HG03045 (cell line): ENCODE results near the gene SYTL3.
"Not testable (repeated sequence)": the region's sequence is repeated elsewhere in the genome, so short reads cannot be mapped to it uniquely, and the experiment has no call there.

ENCODE experiments used
- ATAC-seq: cut with Tn5 transposase; IDR thresholded peaks from one replicate; pipeline ENCODE4 v1.9.1; 2021; ENCODE audit warnings: mild to moderate bottlenecking, moderate library complexity; ENCODE audit not compliant: unreplicated experiment

The SYTL3 gene

DNA sequence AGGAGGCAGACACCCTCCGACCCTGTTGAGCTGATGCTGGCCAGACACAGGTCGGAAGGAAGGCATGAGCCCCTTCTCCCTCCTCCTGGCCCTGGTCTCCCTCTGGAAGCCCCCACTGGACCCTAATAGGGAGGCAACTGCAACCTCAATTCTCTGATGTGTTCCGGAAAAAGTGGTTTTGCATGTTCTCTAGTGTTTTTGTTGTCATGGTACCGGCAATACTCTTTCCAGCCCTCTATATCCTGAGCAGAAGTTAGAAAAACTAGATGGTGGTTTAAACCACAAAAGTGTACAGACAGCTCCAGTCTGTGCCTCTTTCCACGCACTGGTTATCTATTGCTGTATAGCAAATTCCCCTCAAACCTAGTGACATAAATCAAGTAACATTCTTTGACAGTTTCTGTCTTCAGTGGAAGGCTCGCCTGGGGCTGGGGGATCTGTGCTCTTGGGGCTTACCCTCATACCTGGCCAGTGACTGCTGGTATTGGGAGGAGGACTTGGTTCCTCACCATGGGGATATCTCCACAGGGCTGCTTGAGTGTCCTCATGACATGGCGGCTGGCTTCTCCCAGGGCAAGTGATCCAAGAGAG lies 37.0 kb downstream of the SYTL3 start:
- ATAC-seq, result peak; percentile 64

GRCh38 chr6:158687506-158687905 lies 37.7 kb downstream of the SYTL3 start:
- no peak for ATAC-seq

DNA sequence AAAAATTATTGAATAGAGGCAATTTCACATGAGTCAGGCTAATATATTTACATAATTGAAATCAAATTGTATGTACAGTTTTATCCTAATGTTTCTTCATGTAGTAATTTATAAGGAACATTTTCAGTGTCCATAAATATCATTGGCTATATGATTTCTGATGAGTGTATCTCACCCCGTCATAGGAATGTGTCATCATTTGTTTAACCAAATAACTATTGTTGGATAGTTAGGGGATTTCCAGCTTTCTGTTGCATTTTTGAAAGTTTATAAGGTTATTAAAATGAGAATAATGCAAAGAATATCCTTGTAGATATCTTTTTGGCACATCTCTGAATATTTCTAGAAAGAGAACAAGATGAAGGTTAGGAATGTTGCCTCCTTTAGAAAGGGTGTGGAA lies 39.0 kb downstream of the SYTL3 start:
- ATAC-seq, result no peak

- ATAC-seq, result no peak
Measured at GRCh38 chr6:158694913-158695312, 45.1 kb downstream of the SYTL3 start.

GRCh38 chr6:158697811-158698210 lies 48.0 kb downstream of the SYTL3 start:
- no peak for ATAC-seq

- ATAC-seq, result no peak
Measured at GRCh38 chr6:158698931-158699330, 49.1 kb downstream of the SYTL3 start.

- not testable (repeated sequence) for ATAC-seq
Measured at GRCh38 chr6:158701268-158701667, 51.4 kb downstream of the SYTL3 start.

- no peak for ATAC-seq
Measured at GRCh38 chr6:158703111-158703836, 53.4 kb downstream of the SYTL3 start.

DNA sequence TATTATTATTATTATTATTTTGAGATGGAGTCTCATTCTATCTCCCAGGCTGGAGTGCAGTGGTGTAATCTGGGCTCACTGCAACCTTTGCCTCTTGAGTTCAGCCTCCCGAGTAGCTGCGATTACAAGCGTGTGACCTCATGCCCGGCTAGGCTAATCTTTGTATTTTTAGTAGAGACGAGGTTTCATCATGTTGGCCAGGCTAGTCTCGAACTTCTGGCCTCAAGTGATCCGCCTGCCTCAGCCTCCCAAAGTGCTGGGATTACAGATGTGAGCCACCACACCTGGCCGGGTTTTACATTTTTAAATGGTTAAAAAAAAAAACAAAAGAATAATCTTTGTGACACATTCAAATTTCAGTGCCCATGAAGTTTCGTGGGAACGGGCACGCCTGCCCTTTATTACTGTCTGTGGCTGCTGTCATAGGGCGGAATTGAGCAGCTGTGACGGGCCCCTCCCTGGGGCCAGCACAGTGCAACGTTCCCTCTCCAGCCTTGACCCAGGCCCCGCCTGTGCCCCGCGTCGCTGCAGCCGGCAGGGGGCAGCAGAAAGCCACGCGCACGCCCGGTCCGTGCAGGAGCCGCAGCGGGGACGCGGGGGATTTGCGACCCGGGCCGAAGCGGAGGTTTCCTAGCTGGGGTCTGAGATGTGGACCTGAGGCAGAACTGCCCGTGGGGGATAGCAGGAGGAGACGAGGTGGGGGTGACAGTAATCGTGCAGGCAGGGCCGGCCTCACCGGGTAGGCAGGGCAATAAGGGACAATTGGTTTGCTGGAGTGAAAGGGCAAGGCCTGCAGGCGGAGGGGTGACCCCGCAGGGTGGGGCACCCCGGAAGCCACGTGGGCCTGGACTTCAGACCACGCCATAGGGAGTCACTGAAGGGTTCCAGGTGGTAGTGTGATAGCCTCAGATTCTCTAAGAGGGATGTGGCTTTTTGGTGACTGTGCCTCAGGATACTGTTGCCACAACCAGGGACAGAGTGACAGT lies 54.3 kb downstream of the SYTL3 start:
- ATAC-seq, result peak; percentile 97

DNA sequence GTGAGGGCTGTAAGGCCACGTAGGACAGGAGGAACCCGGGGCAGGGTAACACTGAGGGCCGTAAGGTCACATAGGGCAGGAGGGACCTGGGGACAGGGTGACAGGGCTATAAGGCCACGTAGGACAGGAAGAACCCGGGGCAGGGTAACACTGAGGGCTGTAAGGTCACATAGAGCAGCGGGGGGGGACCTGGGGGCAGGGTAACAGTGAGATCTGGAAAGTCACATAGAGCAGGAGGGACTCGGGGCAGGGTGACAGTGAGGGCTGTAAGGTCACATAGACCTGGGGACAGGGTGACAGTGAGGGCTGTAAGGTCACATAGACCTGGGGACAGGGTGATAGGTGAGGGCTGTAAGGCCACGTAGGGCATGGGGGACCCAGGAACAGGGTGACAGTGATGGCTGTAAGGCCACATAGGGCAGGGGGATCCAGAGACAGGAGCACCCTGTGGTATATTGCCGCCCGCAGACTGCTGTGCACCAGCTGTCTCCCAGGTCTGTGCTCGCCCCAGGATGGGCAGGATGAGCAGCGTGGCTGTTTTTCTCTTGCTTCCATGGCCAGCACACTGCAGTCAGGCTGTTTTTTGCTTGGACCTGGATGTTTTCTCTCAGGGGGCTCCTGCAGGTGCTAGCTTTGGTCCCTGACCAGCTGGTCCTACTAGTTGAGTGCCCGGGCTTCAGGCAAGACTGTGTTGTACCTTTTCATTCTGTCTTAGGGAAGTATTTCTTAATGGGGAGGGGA lies 55.7 kb downstream of the SYTL3 start:
- no peak for ATAC-seq

GRCh38 chr6:158706369-158706982 lies 56.6 kb downstream of the SYTL3 start:
- ATAC-seq, result no peak

DNA sequence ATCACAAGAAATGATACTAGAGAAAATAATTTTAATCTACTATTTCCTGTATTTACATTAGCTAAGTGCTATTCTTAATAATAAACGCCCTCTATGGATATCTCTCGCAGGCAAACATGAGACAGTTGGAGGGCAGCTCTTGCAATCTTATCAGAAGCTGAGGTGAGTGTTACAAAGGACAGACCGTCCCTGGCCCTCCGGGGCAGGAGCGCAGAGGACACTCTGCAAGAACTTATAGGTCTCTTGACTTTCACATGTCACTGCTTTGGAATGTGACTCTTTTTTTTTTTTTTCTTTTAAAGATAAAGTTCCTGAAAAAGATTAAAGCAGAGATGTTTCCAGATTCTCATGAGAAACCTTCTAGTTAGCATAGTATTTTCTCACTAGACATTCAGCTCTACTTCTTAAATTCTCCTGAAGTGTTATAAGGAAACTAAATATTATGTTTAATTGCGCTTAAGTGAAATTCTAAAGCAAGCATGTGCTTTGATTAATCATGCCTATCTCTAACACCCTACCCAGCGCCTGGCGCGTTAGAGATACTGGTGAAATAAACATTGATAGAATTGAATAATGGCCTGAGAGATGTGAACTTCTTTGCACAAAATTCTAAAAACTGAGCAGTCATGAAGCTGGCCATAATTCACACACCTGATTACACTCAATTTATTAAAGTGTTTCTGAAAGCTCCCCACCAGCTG lies 57.4 kb downstream of the SYTL3 start:
- no peak for ATAC-seq

DNA sequence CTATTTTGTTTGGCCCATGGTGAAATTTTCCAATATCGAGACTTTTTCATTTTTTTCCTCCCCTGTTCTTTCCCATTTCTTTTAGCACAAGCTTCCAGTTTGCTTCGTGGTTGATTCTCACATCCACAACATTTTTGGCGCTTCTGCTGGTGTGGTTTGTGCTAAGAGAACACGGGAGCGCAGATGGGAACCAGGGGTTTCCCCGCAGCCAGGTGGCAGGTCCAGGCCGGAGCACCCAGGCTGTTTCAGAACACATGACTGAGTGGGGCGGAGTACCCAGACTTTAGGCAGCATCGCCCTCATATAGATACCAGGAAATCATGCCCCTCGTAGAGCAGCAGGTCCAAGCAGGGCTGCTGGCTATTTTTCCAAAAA lies 58.0 kb downstream of the SYTL3 start:
- no peak for ATAC-seq

GRCh38 chr6:158708239-158708638 lies 58.4 kb downstream of the SYTL3 start:
- no peak for ATAC-seq

- ATAC-seq, result no peak
Measured at GRCh38 chr6:158709809-158710208, 60.0 kb downstream of the SYTL3 start.

DNA sequence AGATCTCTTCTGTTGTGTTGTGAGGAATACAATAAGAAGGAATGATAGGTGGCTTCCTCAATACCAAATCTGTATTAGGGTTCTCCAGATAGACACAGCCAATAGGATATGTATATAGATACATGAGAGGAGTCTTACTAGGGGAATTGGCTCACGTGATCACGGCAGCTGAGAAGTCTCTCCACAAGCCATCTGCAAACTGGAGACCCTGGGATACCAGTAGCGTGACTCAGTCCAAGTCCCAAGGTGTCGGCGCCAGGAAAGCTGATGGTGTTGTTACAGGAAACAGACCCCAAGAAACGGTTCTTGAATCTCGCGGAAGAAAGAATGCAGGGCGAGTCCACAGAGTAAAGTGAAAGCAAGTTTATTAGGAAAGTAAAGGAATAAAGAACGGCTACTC lies 61.4 kb downstream of the SYTL3 start:
- ATAC-seq, result no peak

GRCh38 chr6:158713469-158713868 lies 63.6 kb downstream of the SYTL3 start:
- ATAC-seq, result no peak

DNA sequence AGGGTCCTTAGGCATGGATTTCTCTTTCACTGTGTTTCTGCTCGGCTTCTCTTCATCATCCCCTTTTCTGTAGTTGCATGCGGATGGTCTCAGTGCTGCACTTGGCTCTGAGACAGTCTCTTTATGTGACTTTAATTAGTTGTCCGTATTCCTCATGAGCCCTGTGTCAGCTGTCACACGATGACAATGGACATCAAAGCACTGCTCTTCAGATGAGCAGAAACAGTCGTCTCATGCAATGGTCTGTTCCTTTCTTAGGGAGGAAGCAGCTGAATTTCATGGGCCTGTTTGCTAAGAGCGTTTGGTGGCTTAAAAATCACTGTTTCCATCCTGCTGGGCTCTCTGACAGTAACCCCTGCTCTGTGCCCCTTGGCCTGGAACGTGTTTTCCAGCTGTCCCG lies 64.9 kb downstream of the SYTL3 start:
- no peak for ATAC-seq

DNA sequence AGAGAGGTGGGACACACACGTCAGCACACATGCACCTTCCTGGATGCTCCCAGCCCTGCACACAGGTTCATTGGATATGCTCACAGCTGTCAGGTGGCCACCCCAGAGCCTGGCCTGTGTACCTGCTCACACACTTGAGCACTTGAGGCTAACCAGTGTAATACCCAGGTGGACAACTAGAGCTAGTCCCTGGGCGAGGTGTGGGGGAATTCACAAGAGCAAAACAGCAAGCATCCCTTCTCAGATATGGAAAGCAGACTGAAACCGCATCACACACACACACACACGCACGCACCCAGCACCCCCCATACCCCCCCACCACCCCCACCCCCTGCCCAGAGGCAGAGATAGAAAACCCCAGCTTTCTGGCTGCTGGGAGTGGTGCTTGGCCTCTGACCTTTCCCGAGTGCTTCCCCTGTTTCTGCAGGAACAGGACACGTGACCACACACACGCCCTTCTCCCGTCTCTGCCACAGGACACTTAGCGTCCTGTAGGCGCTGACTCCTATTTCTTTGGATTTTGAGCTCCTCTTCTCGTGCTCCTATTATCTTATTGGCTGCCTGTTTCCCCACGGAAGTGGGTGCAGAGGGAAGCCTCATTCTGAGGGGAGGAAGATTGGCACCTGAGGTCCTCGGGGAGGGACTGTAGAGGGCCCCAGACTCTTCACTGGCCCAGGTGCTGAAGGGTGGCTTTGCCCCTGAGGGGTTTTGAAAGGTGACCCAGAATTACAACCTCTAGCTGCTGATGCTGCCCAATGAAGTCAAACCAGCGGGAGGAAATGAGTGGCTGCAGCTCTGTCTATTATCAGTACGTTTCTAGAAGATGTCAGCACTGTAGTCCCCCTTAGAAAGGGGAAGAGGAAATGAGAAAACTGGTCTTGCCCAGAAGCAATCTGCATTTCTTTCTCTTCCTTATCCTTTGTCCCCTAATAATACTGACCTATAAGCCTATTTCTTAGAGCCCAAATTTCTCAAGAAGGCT lies 65.8 kb downstream of the SYTL3 start:
- peak; percentile 55 for ATAC-seq
